Suprapubic skin (tissue), 4 donors: ENCODE data around the gene PLCL1. TPM values are rescaled to one million over a fixed set of nuclear protein-coding genes. Genes with fewer than 3 reads are reported as not detected.

ENCODE experiments used
- DNase-seq, 2 donors: peaks; one replicate each; pipeline ENCODE4 v3.0.0-alpha.2; 2019; ENCODE audit warnings: low spot score in 2 of 2
- H3K27ac ChIP-seq: fragments of 200-600 bp; sonication (generic); one replicate; pipeline ENCODE4 v1.5.1; 2019
- H3K27me3 ChIP-seq: fragments of 200-600 bp; sonication (generic); one replicate; pipeline ENCODE4 v1.5.1; 2019
- H3K36me3 ChIP-seq: fragments of 200-600 bp; sonication (generic); one replicate; pipeline ENCODE4 v1.5.1; 2019
- H3K4me1 ChIP-seq: fragments of 200-600 bp; sonication (generic); one replicate; pipeline ENCODE4 v1.5.1; 2019
- H3K4me3 ChIP-seq: fragments of 200-600 bp; sonication (generic); one replicate; pipeline ENCODE4 v1.5.1; 2019; ENCODE audit warnings: mild to moderate bottlenecking
- H3K9me3 ChIP-seq: fragments of 200-600 bp; sonication (generic); one replicate; pipeline ENCODE4 v1.5.1; 2019
- EP300 ChIP-seq: sonication (generic); formaldehyde crosslinking; IDR thresholded peaks from one replicate; pipeline ENCODE4 v1.6.1; 2017; ENCODE audit warnings: antibody characterized with exemption
- POLR2A ChIP-seq, 2 donors: fragments of 450-650 bp; IDR thresholded peaks; one replicate each; pipeline ENCODE4 v1.6.1; 2017; ENCODE audit warnings: antibody characterized with exemption in 2 of 2, mild to moderate bottlenecking in 2 of 2, moderate library complexity in 2 of 2
- POLR2AphosphoS5 ChIP-seq, 3 donors: sonication (generic); formaldehyde crosslinking; IDR thresholded peaks; one replicate each; pipeline ENCODE4 v1.6.1; 2017; ENCODE audit warnings: antibody characterized with exemption in 3 of 3
- WGBS: methylation state at CpG from one replicate; pipeline ENCODE4 v1.1.5; 2018; 5-methylcytosine and 5-hydroxymethylcytosine counted together
- total RNA-seq, 4 donors: library from RNA; depleted of rRNA; stranded (reverse); fragments of >200 nt; gene quantifications; one replicate each; pipeline ENCODE4 v1.1.0, GENCODE V29; 2016
- TF ChIP-seq, protein P1 (sequence below), 2 donors: fragments of 200-600 bp in 1 of 2; fragments of 450-650 bp in 1 of 2; sonication (generic) in 1 of 2; IDR thresholded peaks; one replicate each; pipeline ENCODE4 v1.5.1; 2016 to 2019; ENCODE audit warnings: antibody characterized with exemption in 2 of 2, mild to moderate bottlenecking in 1 of 2, moderate library complexity in 1 of 2

The PLCL1 gene
- total RNA-seq, 4 donors from 2014 or later = 2.4 to 2.6 (median 2.5) TPM

DNA sequence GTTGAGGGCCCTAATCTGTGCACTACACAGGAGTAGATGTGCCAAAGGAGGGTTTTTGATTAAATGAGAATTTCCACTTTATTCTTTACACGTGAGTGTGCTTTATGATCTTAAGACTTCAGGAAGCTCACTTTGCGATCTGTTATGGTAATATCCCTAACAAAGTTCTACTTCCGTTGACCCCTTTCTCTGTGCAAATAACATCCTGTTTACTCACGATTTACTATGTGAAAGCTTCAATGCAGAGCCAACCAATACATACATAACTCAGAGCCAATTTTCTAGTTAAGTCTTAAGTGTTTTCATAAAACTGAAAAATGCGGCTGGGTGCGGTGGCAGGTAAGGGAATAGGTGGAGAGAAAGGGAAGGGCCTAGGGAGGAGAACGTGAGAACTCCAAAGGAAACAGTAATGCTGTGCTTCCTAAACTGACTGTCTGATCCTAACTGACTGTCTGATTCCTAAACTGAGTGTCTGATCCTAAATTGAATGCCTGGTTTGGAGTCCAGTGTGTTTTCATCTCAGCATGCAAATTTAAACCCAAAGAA, 87.6 kb downstream of the PLCL1 start:
- Histone ChIP-seq H3K4me1 (peaks cover 6% of the 10 kb centered on the region), H3K27ac (no peak overlapping the region), H3K36me3 (no peaks in the 10 kb centered on the region), H3K27me3 (no peaks in the 10 kb centered on the region), H3K4me3 (no peak overlapping the region), H3K9me3 (no peaks in the 10 kb centered on the region)
- TF ChIP-seq, protein P1, sequence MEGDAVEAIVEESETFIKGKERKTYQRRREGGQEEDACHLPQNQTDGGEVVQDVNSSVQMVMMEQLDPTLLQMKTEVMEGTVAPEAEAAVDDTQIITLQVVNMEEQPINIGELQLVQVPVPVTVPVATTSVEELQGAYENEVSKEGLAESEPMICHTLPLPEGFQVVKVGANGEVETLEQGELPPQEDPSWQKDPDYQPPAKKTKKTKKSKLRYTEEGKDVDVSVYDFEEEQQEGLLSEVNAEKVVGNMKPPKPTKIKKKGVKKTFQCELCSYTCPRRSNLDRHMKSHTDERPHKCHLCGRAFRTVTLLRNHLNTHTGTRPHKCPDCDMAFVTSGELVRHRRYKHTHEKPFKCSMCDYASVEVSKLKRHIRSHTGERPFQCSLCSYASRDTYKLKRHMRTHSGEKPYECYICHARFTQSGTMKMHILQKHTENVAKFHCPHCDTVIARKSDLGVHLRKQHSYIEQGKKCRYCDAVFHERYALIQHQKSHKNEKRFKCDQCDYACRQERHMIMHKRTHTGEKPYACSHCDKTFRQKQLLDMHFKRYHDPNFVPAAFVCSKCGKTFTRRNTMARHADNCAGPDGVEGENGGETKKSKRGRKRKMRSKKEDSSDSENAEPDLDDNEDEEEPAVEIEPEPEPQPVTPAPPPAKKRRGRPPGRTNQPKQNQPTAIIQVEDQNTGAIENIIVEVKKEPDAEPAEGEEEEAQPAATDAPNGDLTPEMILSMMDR (IDR thresholded peaks at IDR 0.05) = no peak
- no peak for TF ChIP-seq POLR2AphosphoS5 (IDR thresholded peaks at IDR 0.05)
- no peak for TF ChIP-seq EP300
- no peak for TF ChIP-seq POLR2A (IDR thresholded peaks at IDR 0.05)
- WGBS = 54% methylated on average over 7 of the region's 7 CpGs
- no peak for DNase-seq

DNA sequence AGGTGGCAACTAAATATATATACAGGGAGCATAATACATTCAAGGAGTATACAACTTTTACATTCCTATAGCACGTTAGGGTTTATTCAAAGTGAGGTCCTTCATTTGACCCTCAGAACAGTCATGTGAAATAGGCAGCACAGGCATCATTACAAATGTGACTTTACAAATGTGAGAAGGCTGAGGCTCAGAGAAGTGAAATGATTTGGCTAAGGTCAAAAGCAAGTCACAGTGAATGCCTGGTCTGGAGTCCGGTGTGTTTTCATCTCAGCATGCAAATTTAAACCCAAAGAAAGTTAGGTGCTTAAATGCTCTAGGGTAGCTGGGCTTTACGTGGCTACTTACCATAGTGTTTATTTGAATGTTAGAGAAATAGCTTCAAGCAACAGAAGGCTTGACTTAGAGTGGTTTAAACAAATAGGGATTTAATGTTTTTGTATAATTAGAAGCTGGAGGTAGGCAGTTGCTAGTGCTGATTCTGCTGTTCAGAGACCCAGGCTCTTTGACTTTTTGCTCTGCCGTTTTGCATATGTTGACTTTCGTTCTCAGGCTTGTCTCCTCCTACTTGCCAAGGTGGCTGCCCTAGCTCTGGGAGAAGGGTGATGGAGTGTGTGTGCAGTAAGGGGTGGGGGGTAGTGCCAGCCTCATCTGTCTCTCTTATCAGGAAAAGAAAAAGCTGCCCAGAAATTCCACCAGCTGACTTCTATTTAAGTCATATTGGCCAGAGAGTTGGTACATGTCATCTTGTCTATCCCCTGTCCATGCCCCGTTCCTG, 89.2 kb downstream of the PLCL1 start:
- Histone ChIP-seq H3K36me3 (no peaks in the 10 kb centered on the region), H3K27ac (no peak overlapping the region), H3K4me3 (no peak overlapping the region), H3K9me3 (no peaks in the 10 kb centered on the region), H3K27me3 (no peaks in the 10 kb centered on the region), H3K4me1 (peaks cover 6% of the 10 kb centered on the region)
- no peak for DNase-seq
- WGBS = 78% methylated on average over 6 of the region's 6 CpGs
- TF ChIP-seq POLR2AphosphoS5 (IDR thresholded peaks at IDR 0.05) (no peak), POLR2A (IDR thresholded peaks at IDR 0.05) (no peak), EP300 (no peak)
- TF ChIP-seq, protein P1 (IDR thresholded peaks at IDR 0.05) = no peak

DNA sequence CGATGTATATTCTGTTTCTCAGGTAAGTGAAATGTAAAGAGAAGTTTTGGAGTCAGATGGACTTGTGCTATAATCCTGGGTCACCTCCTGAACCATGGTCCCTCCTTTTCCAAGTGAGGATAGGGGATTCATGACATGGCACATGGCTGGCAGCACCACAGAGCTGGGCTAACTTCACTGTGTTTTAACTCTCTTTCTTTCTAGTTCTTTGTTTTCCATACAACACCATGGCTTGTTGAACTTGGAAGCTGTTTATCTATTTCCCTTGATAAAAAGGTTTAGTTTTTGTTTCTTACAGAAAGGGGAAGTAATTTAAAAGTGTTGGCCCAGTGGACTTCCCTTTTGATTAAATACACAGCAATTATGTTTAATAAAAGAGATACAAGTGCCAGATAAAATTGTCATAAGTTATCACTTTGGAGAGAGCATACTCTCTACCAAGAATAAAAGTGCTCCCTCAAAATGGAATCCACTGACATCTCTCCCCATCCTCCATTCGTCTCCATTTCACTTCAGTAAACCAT, 90.4 kb downstream of the PLCL1 start:
- WGBS = 59% methylated on average over 2 of the region's 2 CpGs
- TF ChIP-seq POLR2AphosphoS5 (IDR thresholded peaks at IDR 0.05) = no peak

DNA sequence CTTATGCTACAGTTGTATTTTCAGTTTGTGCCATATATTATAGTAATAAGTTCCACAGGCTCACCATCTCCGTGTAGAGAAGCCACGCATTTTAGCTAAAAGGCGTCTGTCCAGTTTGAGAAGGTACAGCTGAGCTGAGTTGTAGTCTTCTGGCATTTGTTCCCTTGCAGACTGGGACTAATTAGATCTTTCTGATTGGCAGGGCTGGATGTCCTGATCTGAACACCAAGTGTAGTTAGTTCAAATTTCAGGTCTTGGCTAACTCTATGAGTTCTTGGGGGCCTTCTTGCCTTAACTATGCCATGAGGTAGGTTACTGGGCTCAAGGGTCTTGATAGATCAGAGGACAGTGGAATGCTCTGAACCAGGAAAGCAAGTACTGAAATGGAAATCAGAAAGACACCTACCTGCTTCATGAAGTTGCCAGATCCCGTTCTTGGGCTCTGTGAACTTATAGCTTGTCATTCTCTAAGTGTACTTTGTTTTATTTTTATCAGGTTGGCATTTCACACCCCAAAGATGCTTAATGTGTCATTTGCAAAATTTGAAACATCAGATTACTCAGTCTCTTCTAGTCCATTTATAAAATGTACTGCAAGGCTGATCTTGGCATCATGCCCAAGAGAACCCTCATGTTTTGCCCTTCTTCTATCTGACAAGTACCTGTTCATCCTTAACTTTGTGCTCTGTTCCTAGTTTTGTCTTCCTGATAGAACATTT, 93.7 kb downstream of the PLCL1 start:
- H3K36me3 ChIP-seq = no peaks in the 10 kb centered on the region
- WGBS = 96% methylated on average over 4 of the region's 4 CpGs
- no peak for DNase-seq

More for the DNA sequence above, 90.4 kb downstream of the PLCL1 start:
- H3K27me3 ChIP-seq = no peaks in the 10 kb centered on the region
- no peaks in the 10 kb centered on the region for H3K36me3 ChIP-seq
- DNase-seq = no peak
- H3K9me3 ChIP-seq = no peaks in the 10 kb centered on the region
- H3K4me3 ChIP-seq = no peak overlapping the region
- no peaks in the 10 kb centered on the region for H3K4me1 ChIP-seq
- H3K27ac ChIP-seq = no peak overlapping the region

DNA sequence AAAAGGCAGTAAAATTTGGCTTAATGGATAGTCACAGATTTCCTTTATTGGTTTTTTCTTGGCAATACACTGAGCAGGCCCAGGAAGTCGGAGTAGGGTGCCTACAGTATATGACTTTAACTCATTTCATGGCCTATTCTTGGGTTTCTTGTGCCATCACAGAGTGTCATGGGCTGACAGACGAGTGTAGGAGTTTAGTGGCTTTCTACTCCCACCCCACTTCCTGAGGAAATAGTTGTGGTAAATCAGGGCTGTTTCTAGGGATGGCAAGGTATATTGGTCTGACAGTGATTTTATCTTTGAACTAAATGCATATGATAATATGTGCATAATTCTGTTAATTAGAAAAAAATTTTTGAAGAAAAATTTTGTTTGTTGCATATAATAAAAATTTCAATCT, 100.1 kb downstream of the PLCL1 start:
- DNase-seq = no peak
- H3K4me3 ChIP-seq = no peak overlapping the region
- no peak overlapping the region for H3K27ac ChIP-seq
- H3K27me3 ChIP-seq = no peaks in the 10 kb centered on the region
- WGBS = 75% methylated on average over 2 of the region's 2 CpGs
- H3K9me3 ChIP-seq = no peaks in the 10 kb centered on the region
- no peaks in the 10 kb centered on the region for H3K36me3 ChIP-seq
- TF ChIP-seq POLR2AphosphoS5 (IDR thresholded peaks at IDR 0.05) = no peak
- TF ChIP-seq POLR2A (IDR thresholded peaks at IDR 0.05) = no peak
- TF ChIP-seq, protein P1 (IDR thresholded peaks at IDR 0.05) = no peak
- no peak for TF ChIP-seq EP300
- H3K4me1 ChIP-seq = peaks cover 4% of the 10 kb centered on the region

More for the DNA sequence above, 93.7 kb downstream of the PLCL1 start:
- H3K4me3 ChIP-seq = no peak overlapping the region
- TF ChIP-seq POLR2AphosphoS5 (IDR thresholded peaks at IDR 0.05) (no peak), EP300 (no peak), POLR2A (IDR thresholded peaks at IDR 0.05) (no peak)
- TF ChIP-seq, protein P1 (IDR thresholded peaks at IDR 0.05) = no peak
- no peaks in the 10 kb centered on the region for H3K9me3 ChIP-seq
- no peaks in the 10 kb centered on the region for H3K27me3 ChIP-seq
- no peaks in the 10 kb centered on the region for H3K4me1 ChIP-seq
- no peak overlapping the region for H3K27ac ChIP-seq
